ENCODE data around the gene ZDHHC7.
A peak's percentile ranks its signal among the peaks of the same experiment; 100 is the strongest.

The ZDHHC7 gene

DNA sequence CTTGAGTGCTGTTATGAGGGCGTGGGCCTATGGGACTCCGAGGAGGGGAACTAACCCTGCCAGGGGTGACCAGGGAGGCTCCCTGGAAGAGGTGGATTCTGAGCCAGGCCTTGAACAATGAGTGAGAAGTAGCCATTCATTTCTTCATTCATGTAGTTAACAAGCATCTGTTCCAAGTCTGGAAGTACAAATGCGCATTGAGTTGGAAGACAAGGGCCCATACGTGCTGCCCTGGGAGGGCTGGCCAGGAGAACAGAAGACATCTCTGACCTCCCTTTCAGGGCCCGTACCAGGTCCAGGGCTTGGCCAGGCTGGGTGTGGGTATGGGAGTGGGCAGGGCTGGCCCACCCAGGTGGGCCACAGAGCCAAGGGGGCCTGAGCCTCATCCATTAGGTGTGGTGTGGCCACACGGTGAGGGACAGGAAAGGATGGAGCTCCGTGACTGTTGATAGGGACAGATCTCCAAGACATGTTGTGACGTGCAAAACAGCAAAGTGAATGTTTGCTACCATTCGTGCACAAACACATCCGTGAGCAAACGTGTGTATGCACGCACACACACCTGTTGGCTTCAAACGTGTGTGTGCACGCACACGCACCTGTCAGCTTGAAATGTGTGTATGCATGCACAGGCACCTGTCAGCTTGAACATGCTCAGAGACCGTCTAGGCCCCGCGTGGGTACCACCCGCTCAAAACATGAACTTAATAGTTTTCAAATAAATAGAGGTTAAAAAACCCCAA is 46.8 kb downstream of the ZDHHC7 start:
- DNase-seq (ENCODE audit: low read depth in 2 of 2): no peak

DNA sequence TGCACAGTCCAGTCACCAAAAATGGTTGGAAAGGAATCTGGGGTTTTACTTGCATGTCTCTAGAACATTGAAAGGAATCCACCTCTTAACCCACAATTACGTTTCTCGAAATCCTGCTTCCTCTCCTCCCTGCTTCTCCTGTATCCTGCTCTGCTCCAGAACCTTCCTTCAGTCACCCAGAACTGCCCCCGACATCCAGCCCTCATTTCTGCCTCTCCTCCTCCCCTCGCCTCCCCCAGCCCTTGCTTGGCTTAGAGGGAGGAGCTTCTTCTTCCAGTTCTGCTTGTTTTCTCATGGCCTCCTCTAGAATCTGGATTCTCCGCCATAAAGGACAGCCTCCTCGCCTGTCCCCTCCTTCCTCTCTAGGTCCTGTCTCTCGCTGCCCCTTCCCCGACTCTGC is 48.3 kb downstream of the ZDHHC7 start:
- no peak for DNase-seq (ENCODE audit: low read depth in 2 of 2)

DNA sequence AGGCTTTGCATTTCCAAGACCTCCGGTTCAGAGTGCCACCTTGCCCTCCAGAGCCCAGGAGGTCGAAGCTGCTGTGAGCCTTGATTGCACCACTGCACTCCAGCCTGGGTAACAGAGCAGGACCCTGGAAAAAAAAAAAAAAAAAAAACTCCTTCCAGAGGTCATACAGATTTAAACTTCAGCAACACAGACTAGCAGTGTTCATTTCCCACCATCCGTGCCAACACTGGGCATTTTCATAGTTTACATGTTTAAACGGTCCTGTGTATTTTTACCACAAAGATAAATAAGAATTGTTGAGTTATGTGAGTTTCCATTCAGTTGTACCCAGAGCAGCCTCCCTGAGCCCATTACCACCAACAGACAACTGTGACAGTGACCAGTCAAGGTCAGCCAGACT is 50.4 kb downstream of the ZDHHC7 start:
- no peak for DNase-seq (ENCODE audit: low read depth in 2 of 2)

DNA sequence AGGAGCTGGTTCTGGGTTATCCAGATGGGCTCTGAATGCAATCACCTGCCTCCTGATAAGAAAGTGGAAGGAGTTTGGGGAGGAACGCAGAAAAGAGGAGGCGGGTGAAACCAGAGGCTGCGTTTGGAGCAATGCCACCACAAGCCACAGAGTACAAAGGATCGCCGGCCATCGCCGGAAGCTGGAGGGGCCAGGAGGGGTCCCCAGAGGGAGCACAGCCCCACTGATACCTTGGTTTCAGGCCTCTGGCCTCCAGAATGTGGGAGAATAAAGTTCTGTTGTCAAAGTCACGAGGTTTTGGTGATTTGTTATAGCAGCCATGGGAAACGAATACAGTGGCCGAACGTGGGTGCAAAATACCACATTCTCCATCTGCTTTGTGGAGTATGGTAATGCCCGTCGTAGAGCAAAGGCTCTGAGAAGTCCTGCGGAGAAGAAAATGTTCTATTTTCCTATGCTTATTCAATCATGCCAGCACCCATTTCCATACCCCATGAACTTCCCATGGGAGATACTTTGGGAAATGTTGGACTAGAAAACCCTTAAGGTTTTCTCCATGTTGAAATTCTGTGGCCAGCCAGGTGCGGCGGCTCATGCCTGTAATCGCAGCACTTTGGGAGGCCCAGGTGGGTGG is 51.4 kb downstream of the ZDHHC7 start:
- DNase-seq (ENCODE audit: low read depth in 2 of 2): no peak

DNA sequence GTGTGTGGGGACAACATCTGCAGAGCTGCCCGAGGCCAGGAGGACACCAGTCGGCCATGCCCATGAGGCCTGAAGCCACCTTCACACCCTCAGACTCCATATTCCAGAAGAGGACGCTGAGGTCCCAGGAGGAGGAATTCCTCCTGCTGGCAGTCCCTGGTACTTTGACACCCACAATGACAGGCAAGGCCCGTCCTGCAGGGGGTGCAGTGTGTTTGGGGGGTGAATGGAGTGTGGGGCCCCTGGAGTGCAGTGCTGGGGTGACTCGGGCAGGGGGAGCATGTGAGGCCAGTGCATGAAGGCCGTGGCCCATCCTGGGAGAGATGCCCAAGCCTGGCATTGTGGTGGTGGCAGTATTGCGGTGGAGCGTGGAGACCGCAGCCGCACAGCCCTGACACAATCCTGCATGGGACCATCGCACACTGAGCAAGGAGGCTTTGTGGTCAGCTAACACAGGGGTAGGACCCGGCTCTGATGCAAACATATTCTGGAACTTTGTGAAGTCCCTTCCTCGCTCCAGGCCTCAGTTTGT is 52.2 kb downstream of the ZDHHC7 start:
- DNase-seq (ENCODE audit: low read depth in 2 of 2): no peak

DNA sequence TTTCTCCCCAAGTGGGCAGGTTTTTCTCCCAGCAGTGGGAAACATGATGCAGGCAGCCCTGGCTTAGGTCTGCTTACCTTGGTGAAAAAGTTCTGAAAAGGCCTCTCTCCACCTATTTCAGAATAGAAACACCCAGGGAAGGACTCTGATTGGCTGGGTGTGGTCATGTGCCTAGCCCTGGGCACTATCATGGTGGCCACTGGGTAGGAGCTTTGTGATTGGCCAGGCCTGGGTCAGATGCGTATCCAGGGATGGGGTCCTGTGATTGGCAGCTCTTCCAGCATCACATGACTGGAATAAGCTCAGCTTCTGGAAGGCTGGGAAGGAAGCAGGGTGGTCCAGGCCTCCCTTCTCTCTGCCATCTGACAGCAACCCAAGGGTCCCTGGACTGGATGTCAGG is 53.5 kb downstream of the ZDHHC7 start:
- DNase-seq (ENCODE audit: low read depth in 2 of 2): no peak

DNA sequence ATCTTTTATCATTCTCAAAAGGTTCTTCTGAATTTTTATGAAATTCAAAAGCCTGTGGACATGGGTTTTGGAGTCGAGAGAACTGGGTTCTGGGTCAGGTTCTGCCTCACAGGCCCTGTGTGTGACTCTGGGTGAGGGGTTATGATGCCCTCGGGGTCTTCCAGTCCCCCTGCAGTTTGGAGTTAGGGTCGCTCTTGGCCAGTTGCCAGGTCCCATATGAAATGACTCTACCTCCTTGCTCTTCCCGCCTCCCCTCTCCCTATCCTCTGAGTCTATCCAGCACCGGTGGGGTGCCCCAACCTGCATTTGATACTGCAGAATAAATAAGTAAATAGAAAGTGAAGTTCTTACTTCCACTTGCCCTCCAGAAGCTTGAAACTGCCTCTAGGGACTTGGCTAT is 54.1 kb downstream of the ZDHHC7 start:
- DNase-seq (ENCODE audit: low read depth in 2 of 2): no peak

DNA sequence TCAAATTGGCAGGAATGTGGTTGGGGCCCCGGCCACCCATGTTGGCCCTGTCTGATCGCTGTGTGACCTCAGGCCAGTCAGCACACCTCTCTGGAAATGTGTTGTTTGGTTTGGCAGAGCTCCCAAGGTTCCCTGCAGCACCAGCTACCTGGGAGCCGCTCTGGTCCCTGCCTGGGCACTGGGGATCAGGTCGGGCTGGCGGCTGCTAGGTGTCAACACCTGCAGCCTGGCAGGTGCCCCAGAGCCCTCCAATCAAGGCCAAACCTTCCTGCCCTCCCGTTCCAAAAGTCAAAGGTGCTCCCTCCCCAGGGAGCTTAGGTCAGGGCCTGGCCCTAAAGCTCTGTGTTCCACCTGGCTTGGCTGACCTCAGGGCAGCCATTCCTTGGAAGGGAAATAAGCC is 55.9 kb downstream of the ZDHHC7 start:
- DNase-seq (ENCODE audit: low read depth in 2 of 2): no peak

DNA sequence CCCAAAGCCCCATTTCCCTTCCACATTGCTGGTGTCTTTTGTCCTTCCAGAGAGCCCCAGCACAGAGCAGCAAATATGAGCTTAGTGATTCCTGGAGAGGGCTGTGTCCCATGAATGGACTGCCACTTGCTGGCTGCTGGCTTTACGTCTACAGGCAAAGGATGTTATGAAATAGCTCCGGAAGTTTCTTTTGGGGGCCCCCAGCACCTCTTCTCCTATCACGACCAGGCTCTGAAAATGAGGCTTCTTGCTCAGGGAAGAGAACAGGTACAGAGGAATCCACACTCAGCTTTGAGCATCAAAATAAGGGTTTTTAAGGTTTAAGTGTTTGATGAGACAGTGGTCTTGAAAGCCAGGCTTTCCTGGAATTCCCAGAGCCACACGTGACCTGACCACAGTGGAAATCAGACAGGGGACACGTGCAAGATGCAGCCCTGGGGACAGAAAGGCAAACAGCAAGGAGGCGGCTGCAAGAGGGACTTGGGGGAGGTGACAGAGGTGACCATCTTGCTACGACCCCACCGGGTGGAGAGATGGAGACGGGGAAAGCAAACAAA is 58.1 kb downstream of the ZDHHC7 start:
- no peak for DNase-seq (ENCODE audit: low read depth in 2 of 2)

DNA sequence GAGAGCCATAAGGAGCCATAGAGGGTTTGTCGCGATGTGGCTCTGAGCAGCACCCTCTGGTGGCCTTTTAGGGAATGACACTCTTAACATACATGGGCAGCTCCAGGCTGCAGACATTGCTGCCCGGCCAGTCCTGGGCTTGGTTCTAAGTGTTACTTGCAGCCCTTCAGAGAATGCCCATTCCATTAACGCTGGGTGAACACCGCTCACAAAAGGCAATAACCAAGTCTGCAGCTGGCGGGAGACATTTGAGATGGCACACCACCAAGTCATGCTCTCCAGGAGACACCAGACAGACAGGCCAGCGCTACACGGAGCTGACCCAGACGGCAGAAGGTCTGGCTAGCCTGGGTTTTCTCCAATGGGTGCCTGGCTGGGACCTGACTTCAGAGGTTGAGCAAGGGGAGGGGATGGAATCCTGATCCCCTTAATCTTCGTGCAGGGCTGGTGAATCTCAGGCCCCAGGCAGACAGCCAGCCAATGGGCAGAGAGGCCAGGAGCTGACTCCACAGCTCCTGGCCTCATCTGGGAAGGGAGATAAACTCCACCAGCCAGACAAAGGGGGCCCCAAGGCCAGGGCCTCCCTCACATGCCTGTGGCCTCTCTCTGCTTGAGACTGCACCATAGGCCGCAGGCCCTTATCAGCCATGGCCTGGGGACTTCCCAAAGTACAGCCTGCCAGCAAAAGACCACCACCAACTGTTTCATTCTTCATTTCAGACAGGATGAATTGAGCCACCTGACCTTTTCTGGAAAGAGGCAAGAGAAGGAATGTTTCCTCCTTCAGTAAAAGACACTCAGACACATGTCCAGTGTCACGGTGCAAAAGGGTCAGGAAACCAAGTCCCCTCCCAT is 58.8 kb downstream of the ZDHHC7 start:
- DNase-seq (ENCODE audit: low read depth in 2 of 2): peak; percentile 49 to 61

DNA sequence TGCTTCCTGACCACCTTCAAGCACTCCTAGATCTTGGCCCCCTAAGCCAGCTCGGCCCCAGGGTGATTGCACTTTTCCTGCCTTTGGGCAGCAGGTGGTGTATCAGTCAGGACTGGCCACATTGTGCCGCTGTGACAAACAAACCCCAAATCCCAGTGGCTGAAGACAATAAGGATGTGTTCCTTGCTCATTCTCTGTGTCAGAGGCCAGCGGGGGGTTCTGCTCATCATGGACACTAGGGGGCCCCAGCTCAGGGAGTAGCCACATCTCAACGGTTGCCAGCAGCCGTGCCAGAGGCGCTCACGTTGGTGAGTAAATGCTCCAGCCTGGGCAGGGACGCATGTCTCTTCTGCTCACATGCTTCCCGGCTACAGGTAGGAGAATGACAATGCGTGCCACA is 60.4 kb downstream of the ZDHHC7 start:
- DNase-seq (ENCODE audit: low read depth in 2 of 2): peak in 1 of 2 donors; percentile 15

DNA sequence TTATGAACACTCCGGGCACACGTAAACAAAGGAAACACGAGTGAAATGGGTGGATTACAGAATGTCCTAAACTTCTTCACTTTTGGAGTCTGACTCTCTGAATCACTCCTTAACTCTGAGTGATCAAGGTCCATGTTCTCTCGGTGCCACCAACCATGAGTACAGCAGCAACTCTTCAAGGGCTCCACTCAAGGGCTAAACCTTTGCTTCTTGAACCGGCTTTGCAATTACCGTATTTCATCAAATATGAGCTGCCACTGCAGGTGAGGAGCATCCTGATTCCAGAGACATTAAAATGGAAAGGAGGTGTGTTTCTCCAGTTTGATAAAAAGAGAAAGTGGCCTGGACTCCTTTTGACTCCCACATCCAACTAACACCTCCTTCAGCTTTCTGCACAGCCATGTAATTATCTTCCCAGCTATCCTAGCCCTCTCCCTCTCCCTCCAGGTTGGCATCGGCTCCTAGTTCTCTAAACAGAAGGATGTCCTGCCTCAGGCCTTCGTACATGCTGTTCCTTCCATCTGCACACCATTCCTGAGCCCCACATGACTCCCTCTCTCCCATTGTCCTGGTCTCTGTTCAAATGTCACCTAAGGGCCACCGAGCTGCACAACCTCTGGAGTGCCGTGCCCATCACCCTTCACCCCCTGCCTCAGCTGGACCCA is 61.4 kb downstream of the ZDHHC7 start:
- no peak for DNase-seq (ENCODE audit: low read depth in 2 of 2)

DNA sequence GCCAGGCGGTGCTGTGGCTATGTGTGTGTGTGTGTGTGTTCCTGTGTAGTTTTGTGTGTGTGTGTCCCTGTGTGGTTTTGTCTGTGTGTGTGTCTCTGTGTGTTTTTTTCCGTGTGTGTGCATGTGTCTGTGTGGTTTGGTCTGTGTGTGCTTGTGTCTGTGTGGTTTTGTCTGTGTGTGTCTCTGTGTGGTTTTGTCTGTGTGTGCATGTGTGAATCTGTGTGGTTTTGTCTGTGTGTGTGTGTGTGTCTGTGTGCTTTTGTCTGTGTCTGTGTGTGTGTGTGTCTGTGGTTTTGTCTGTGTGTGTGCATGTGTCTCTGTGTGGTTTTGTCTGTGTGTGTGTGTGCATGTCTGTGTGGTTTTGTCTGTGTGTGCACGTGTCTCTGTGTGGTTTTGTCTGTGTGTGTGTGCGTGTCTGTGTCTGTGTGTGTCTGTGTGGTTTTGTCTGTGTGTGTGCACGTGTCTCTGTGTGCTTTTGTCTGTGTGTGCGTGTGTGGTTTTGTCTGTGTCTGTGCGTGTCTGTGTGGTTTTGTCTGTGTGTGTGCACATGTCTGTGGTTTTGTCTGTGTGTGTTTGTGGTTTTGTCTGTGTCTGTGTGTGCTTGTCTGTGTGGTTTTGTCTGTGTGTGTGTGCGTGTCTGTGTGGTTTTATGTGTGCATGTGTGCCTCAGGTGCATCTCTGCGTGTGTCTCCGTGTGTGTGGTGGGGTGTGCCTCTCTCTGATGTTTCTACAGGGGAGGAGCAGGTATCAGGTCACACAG is 62.3 kb downstream of the ZDHHC7 start:
- no peak for DNase-seq (ENCODE audit: low read depth in 2 of 2)

DNA sequence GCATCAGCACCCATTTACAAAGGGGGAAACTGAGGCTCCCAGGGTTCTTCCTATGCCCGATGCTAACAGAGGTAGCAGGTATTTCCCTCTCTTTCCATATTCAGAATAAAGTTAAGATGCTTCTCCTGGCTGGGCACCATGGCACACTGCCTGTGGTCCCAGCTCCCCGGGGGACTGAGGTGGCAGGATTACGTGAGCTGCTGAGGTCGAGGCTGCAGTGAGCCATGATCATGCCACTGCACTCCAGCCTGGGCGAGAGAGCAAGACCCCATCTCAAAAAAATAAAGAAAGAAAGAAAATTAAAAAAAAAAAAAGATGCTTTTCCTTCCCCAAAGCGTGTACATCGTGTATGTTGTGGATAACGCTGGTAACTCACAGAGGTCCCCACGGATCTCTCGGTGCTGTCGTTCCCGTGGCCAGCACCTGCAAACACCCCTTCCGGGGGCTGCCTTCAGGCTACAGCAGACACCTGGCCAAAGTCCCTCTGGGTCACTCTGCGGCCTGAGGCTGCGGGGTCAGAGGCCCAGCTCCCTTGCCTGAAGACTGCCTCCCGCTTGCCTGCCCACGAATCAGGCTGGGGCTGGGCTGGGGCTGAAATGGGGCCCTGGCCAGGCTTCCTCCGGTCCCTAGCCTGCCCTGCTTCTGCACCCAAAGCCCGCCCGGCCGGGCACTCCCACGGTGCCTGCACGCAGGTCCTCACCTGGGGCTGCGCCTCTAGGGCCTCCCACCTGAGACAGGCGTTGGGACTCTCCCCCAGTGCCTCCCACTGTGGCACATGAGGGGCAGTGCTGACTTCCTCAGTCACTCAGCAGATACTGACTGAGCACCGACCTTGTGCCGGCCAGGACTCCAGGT is 63.1 kb downstream of the ZDHHC7 start:
- DNase-seq (ENCODE audit: low read depth in 2 of 2): no peak

DNA sequence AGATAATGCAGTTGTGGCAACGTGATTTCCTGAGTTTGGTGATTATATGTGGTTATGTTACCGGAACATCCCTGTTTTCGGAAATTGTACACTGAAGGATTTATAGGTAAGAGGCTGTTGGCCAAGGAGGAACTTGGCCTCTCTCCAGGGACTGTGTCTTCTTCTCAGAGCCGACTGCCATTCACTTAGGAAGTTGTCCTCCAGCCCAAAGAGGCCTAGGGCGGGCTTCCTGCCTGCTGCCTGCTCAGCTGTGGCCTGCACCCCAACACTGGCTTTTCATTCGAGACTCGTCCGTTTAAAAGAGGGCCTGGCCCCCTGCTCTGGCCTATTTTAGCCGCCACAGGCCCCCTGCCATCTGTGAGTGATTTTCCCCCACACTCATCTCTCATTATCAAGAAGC is 64.3 kb downstream of the ZDHHC7 start:
- no peak for DNase-seq (ENCODE audit: low read depth in 2 of 2)

DNA sequence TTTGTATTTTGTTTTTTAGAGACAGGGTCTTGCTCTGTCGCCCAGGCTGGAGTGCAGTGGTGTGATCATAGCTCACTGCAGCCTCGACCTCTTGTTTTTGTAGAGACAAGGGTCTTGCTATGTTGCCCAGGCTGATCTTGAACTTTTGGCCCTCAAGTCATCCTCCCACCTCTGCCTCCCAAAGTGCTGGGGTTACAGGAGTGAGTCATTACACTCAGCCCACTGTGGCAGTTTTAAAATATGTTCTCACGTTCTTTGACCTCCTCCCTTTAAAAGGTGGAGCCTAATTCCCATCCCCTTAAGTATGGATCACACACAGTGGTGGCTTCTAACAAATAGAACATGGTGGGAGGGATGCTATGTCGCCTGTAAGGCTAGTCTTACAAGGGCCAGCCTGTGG is 67.7 kb downstream of the ZDHHC7 start:
- no peak for DNase-seq (ENCODE audit: low read depth in 2 of 2)

DNA sequence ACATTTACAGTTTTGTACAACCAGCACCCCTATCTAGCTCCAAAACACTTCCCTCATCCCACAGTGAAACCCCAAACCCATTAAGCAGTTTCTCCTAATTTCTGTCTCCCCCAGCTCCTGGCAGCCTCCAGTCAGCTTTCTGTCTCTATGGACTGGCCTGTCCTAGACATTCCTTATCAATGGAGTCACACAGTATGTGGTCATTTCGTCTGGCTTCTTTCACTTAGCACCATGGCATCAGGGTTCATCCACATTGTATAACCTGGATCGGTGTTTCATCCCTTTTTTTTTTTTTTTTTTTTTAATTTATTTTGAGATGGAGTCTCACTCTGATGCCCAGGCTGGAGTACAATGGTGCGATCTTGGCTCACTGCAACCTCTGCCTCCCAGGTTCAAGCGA is 68.5 kb downstream of the ZDHHC7 start:
- no peak for DNase-seq (ENCODE audit: low read depth in 2 of 2)

DNA sequence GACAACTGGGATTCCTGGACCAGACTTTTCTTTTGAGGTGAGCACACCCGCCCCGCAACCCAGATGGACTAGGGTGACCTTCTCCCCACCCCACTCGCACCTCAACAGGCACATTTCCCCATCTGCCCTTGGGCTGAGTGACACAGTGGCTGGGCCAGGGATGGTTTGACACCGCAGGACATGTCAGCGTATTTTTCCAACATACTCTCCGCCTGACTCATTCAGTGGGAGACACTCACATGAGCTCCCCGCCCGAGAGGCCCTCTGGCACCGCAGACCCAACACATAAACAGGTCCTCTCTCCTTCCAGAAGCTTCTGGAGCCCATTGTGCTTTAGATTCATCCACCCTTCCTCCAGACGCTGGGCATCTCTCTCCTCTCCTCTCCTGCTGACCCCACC is 69.4 kb downstream of the ZDHHC7 start:
- DNase-seq (ENCODE audit: low read depth in 2 of 2): no peak

DNA sequence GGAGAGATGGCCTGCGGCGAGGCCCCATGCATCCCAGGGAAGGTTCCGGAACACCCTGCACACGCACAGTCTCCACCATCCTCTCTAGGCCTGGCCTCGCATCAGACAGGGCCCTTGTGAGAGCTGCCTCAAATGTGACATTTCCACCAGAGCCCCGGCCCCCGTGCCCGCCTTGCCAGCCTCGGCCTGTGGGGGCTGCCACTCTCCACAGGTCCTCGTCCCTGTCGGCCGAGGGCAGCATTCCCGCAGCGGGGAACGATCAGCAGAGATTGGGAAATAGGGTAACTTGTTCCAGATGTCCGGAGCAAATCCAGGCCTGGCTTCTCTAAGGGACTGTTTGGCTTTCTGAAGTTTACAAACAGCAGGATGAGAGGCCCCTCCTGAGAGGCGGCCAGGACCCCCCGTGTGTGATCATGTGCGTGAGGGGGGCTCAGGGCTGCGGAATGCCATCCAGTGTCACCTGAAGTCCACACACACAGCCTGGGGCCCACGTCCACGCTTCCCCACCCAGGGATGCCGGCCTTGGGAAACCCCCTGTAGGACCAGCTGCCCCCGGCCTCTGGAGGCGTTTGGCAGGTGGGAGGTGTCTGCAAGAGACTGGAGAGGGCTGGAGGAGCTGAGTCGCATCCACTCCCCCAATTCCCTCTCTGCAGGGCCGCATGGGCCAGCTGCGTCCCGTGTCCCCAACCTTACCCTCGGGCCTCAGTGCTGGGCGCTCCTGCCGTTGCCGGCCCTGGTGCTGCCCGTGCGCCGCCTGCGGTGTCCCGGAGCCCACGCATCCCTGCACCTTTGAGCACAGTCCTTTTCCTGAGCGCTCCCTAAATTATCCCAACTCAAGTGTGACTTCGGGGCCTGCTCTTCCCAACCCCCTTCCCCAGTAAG is 70.4 kb downstream of the ZDHHC7 start:
- DNase-seq (ENCODE audit: low read depth in 2 of 2): no peak

All from activated CD4-positive, alpha-beta T cell treated with anti-CD3 and anti-CD28 coated beads for 24 hours (primary cell).